H1 (cell line): ENCODE results near the gene NT5C1B. TPM values are rescaled to one million over a fixed set of nuclear protein-coding genes. Genes with fewer than 3 reads are reported as not detected.

Experiments used
- BRCA1 ChIP-seq: IDR thresholded peaks from 2 replicates; pipeline ENCODE4 v1.6.1; 2012; ENCODE audit warnings: low read depth, low read length, improper control_type of control experiment
- CTCF ChIP-seq, 3 experiments: IDR thresholded peaks; 1 replicate in 2 of 3; 2 replicates in 1 of 3; pipeline versions ENCODE4 v1.5.1 to v1.6.1; 2011; ENCODE audit warnings: low read length in 3 of 3, mild to moderate bottlenecking in 3 of 3, inconsistent platforms in 2 of 3, low read depth in 1 of 3, moderate library complexity in 1 of 3; ENCODE audit not compliant: insufficient read depth in 1 of 3; ENCODE audit errors: control extremely low read depth in 1 of 3
- EGR1 ChIP-seq: IDR thresholded peaks from 2 replicates; pipeline ENCODE4 v1.6.1; 2011; ENCODE audit warnings: low read depth, low read length, borderline replicate concordance
- EP300 ChIP-seq, 2 experiments: IDR thresholded peaks; 1 replicate in 1 of 2; 2 replicates in 1 of 2; pipeline ENCODE4 v1.6.1; 2011 to 2012; ENCODE audit warnings: low read depth in 2 of 2, low read length in 2 of 2, mild to moderate bottlenecking in 2 of 2, borderline replicate concordance in 1 of 2, inconsistent platforms in 1 of 2, moderate library complexity in 1 of 2
- FOSL1 ChIP-seq: IDR thresholded peaks from 2 replicates; pipeline ENCODE4 v1.6.1; 2011; ENCODE audit warnings: mild to moderate bottlenecking, low read depth, low read length, moderate library complexity; ENCODE audit not compliant: insufficient read depth
- HDAC6 ChIP-seq: IDR thresholded peaks from one replicate; pipeline ENCODE4 v1.7.1; 2012; ENCODE audit warnings: low read depth, mild to moderate bottlenecking, inconsistent platforms, low read length, moderate library complexity
- JUN ChIP-seq: IDR thresholded peaks from 2 replicates; pipeline ENCODE4 v1.6.1; 2011; ENCODE audit warnings: low read depth, mild to moderate bottlenecking, improper control_type of control experiment, low read length
- MAFK ChIP-seq: IDR thresholded peaks from 2 replicates; pipeline ENCODE4 v1.6.1; 2012; ENCODE audit warnings: low read depth, mild to moderate bottlenecking, improper control_type of control experiment, low read length
- polyA plus RNA-seq, 7 experiments: library from polyadenylated mRNA; depleted of rRNA in 3 of 7; stranded (reverse) in 5 of 7; unstranded in 2 of 7; fragments of >200 nt in 5 of 7; fragments of 200-250 nt in 2 of 7; gene quantifications; 1 replicate in 5 of 7; 2 replicates in 1 of 7; 4 replicates in 1 of 7; pipeline versions ENCODE4 v1.2.1 to v1.2.3, GENCODE V29; 2011 to 2013; ENCODE audit warnings: missing spikeins in 2 of 7, mixed read lengths in 2 of 7
- total RNA-seq: library from RNA; stranded (reverse); fragmentation: NEBNext Ultra II Directional; extraction: Animal tissue kit (Norgen Biotek cat#: 25700); gene quantifications from 2 replicates; pipeline ENCODE4 v1.2.1, GENCODE V29; 2021

Gene NT5C1B
- total and polyA plus RNA-seq, 2 of the 8 experiments (the other 6 are each of a cell fraction or from before 2014, with no cell fraction given), result not detected

GRCh38 chr2:18551623-18552022, 37.7 kb downstream of the NT5C1B start (continued):
- no peak for TF ChIP-seq CTCF (IDR thresholded peaks at IDR 0.05; ENCODE audit: control extremely low read depth in 1 of 3, insufficient read depth in 1 of 3, low read depth in 1 of 3, low read length in 3 of 3)
- TF ChIP-seq FOSL1, result no peak
- no peak for TF ChIP-seq EGR1
- no peak for TF ChIP-seq HDAC6
- no peak for TF ChIP-seq MAFK
- no peak for TF ChIP-seq EP300 (IDR thresholded peaks at IDR 0.05; ENCODE audit: borderline replicate concordance in 1 of 2, low read depth in 2 of 2, low read length in 2 of 2)
- no peak for TF ChIP-seq JUN
- no peak for TF ChIP-seq BRCA1
- TF ChIP-seq, all 59 proteins: peak for 0
